ENCODE data around the gene OR51B2.
A peak's percentile ranks its signal among the peaks of the same experiment; 100 is the strongest.

The OR51B2 gene

DNA sequence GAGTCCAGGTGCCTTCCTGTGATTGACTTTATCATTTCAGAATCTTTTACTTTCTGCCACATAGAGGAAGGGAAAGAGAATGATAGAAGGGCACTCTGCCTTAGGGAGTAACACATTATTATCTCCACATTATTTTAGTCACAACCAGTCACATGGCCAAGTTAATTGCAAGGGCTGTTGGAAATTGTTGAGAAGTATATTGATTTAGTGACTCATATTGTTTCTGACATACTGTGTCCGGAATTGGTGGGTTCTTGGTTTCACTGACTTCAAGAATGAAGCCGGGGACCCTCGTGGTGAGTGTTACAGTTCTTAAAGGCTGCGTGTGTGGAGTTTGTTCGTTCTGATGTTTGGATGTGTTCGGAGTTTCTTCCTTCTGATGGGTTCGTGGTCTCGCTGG lies 31.1 kb downstream of the OR51B2 start:
- Histone ChIP-seq H3K4me3 (replicated peaks; ENCODE audit: insufficient read depth, low read length) (no peak overlapping the region), H3K27ac (replicated peaks) (no peak overlapping the region), H3K27me3 (ENCODE audit: insufficient read depth, poor library complexity, severe bottlenecking) (peaks cover 2% of the 10 kb centered on the region)
- no peak for DNase-seq (ENCODE audit: low read depth in 1 of 2, low spot score in 1 of 2)
- TF ChIP-seq, protein P1, sequence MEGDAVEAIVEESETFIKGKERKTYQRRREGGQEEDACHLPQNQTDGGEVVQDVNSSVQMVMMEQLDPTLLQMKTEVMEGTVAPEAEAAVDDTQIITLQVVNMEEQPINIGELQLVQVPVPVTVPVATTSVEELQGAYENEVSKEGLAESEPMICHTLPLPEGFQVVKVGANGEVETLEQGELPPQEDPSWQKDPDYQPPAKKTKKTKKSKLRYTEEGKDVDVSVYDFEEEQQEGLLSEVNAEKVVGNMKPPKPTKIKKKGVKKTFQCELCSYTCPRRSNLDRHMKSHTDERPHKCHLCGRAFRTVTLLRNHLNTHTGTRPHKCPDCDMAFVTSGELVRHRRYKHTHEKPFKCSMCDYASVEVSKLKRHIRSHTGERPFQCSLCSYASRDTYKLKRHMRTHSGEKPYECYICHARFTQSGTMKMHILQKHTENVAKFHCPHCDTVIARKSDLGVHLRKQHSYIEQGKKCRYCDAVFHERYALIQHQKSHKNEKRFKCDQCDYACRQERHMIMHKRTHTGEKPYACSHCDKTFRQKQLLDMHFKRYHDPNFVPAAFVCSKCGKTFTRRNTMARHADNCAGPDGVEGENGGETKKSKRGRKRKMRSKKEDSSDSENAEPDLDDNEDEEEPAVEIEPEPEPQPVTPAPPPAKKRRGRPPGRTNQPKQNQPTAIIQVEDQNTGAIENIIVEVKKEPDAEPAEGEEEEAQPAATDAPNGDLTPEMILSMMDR (IDR thresholded peaks at IDR 0.05; ENCODE audit: insufficient read depth, low read length), result no peak
- TF ChIP-seq GABPA (IDR thresholded peaks at IDR 0.05; ENCODE audit: low read depth) (no peak), POLR2AphosphoS5 (IDR thresholded peaks at IDR 0.05; ENCODE audit: low read depth) (no peak), SPI1 (IDR thresholded peaks at IDR 0.05; ENCODE audit: borderline replicate concordance, low read depth) (no peak)
- TF ChIP-seq, protein P2, sequence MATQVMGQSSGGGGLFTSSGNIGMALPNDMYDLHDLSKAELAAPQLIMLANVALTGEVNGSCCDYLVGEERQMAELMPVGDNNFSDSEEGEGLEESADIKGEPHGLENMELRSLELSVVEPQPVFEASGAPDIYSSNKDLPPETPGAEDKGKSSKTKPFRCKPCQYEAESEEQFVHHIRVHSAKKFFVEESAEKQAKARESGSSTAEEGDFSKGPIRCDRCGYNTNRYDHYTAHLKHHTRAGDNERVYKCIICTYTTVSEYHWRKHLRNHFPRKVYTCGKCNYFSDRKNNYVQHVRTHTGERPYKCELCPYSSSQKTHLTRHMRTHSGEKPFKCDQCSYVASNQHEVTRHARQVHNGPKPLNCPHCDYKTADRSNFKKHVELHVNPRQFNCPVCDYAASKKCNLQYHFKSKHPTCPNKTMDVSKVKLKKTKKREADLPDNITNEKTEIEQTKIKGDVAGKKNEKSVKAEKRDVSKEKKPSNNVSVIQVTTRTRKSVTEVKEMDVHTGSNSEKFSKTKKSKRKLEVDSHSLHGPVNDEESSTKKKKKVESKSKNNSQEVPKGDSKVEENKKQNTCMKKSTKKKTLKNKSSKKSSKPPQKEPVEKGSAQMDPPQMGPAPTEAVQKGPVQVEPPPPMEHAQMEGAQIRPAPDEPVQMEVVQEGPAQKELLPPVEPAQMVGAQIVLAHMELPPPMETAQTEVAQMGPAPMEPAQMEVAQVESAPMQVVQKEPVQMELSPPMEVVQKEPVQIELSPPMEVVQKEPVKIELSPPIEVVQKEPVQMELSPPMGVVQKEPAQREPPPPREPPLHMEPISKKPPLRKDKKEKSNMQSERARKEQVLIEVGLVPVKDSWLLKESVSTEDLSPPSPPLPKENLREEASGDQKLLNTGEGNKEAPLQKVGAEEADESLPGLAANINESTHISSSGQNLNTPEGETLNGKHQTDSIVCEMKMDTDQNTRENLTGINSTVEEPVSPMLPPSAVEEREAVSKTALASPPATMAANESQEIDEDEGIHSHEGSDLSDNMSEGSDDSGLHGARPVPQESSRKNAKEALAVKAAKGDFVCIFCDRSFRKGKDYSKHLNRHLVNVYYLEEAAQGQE (IDR thresholded peaks at IDR 0.05; ENCODE audit: insufficient replicate concordance, low read depth), result no peak

- H3K27ac ChIP-seq (replicated peaks), result no peak overlapping the region
- no peak overlapping the region for H3K4me3 ChIP-seq (replicated peaks; ENCODE audit: insufficient read depth, low read length)
- DNase-seq (ENCODE audit: low read depth in 1 of 2, low spot score in 1 of 2), result peak; percentile 7 to 18
- no peaks in the 10 kb centered on the region for H3K27me3 ChIP-seq (ENCODE audit: insufficient read depth, poor library complexity, severe bottlenecking)
- no peak for TF ChIP-seq POLR2AphosphoS5 (IDR thresholded peaks at IDR 0.05; ENCODE audit: low read depth)
- TF ChIP-seq, protein P1 (IDR thresholded peaks at IDR 0.05; ENCODE audit: insufficient read depth, low read length), result peak; percentile 49
Measured at GRCh38 chr11:5291207-5291838, 32.8 kb downstream of the OR51B2 start.

DNA sequence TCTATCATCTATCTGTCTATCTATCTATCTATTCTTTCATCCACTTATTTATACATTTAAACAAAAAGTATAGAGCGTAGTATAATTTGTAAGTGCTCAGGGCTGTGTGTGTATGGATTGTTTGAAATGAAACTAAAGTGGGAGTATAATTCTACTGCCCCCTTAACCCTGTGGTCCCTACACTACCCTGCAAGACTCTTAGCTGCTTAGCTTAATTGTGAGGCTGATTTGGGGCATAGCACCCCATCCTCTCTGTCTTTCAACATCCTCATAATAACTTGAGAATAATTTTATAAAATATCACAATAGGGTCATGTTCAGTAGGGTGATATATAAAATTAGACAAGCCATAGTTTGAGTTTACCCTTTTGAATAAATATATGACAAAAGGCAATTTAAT lies 34.0 kb downstream of the OR51B2 start:
- Histone ChIP-seq H3K4me3 (replicated peaks; ENCODE audit: insufficient read depth, low read length) (no peak overlapping the region), H3K27me3 (ENCODE audit: insufficient read depth, poor library complexity, severe bottlenecking) (no peaks in the 10 kb centered on the region), H3K27ac (replicated peaks) (no peak overlapping the region)
- TF ChIP-seq, protein P2 (IDR thresholded peaks at IDR 0.05; ENCODE audit: insufficient replicate concordance, low read depth), result no peak
- TF ChIP-seq SPI1 (IDR thresholded peaks at IDR 0.05; ENCODE audit: borderline replicate concordance, low read depth) (no peak), POLR2AphosphoS5 (IDR thresholded peaks at IDR 0.05; ENCODE audit: low read depth) (no peak), GABPA (IDR thresholded peaks at IDR 0.05; ENCODE audit: low read depth) (no peak)
- TF ChIP-seq, protein P1 (IDR thresholded peaks at IDR 0.05; ENCODE audit: insufficient read depth, low read length), result no peak
- no peak for DNase-seq (ENCODE audit: low read depth in 1 of 2, low spot score in 1 of 2)

GRCh38 chr11:5289696-5290095 lies 34.4 kb downstream of the OR51B2 start:
- H3K27me3 ChIP-seq (ENCODE audit: insufficient read depth, poor library complexity, severe bottlenecking), result no peaks in the 10 kb centered on the region
- H3K27ac ChIP-seq (replicated peaks), result no peak overlapping the region
- no peak overlapping the region for H3K4me3 ChIP-seq (replicated peaks; ENCODE audit: insufficient read depth, low read length)
- TF ChIP-seq POLR2AphosphoS5 (IDR thresholded peaks at IDR 0.05; ENCODE audit: low read depth) (no peak), GABPA (IDR thresholded peaks at IDR 0.05; ENCODE audit: low read depth) (no peak), SPI1 (IDR thresholded peaks at IDR 0.05; ENCODE audit: borderline replicate concordance, low read depth) (no peak)
- TF ChIP-seq, protein P2 (IDR thresholded peaks at IDR 0.05; ENCODE audit: insufficient replicate concordance, low read depth), result no peak
- TF ChIP-seq, protein P1 (IDR thresholded peaks at IDR 0.05; ENCODE audit: insufficient read depth, low read length), result no peak
- DNase-seq (ENCODE audit: low read depth in 1 of 2, low spot score in 1 of 2), result no peak
